Measurements from ENCODE around the gene TRMT61A.

TRMT61A gene

GRCh38 chr14:103533137-103533998 is 4.4 kb downstream of the TRMT61A start:
- Mint-ChIP-seq H3K4me1 (ENCODE audit: low read depth) (peaks cover 26% of the 10 kb centered on the region), H3K36me3 (ENCODE audit: low read depth) (peaks cover 52% of the 10 kb centered on the region), H3K27me3 (no peaks in the 10 kb centered on the region), H3K27ac (no peak overlapping the region), H3K9me3 (no peaks in the 10 kb centered on the region), H3K4me3 (no peak overlapping the region)
- no peak for DNase-seq

- Mint-ChIP-seq H3K9me3 (no peaks in the 10 kb centered on the region), H3K4me3 (no peak overlapping the region), H3K27ac (no peak overlapping the region), H3K4me1 (ENCODE audit: low read depth) (peaks cover 21% of the 10 kb centered on the region), H3K27me3 (no peaks in the 10 kb centered on the region), H3K36me3 (ENCODE audit: low read depth) (peaks cover 51% of the 10 kb centered on the region)
- no peak for DNase-seq
These were observed 5.1 kb downstream of the TRMT61A start for GRCh38 chr14:103533999-103534575.

GRCh38 chr14:103534576-103535061 is 5.6 kb downstream of the TRMT61A start:
- H3K4me1 Mint-ChIP-seq (ENCODE audit: low read depth) = peaks cover 21% of the 10 kb centered on the region

GRCh38 chr14:103535081-103535890 is 6.3 kb downstream of the TRMT61A start:
- peaks cover 41% of the 10 kb centered on the region for H3K36me3 Mint-ChIP-seq (ENCODE audit: low read depth)
- H3K27ac Mint-ChIP-seq = no peak overlapping the region
- no peaks in the 10 kb centered on the region for H3K27me3 Mint-ChIP-seq
- no peak overlapping the region for H3K4me3 Mint-ChIP-seq
- no peaks in the 10 kb centered on the region for H3K9me3 Mint-ChIP-seq
- H3K4me1 Mint-ChIP-seq (ENCODE audit: low read depth) = peaks cover 14% of the 10 kb centered on the region
- no peak for DNase-seq

More at GRCh38 chr14:103534576-103535061, 5.6 kb downstream of the TRMT61A start:
- Mint-ChIP-seq H3K27me3 (no peaks in the 10 kb centered on the region), H3K27ac (no peak overlapping the region), H3K4me3 (no peak overlapping the region), H3K36me3 (ENCODE audit: low read depth) (peaks cover 47% of the 10 kb centered on the region), H3K9me3 (no peaks in the 10 kb centered on the region)
- DNase-seq = no peak

- Mint-ChIP-seq H3K27ac (no peak overlapping the region), H3K27me3 (no peaks in the 10 kb centered on the region), H3K9me3 (no peaks in the 10 kb centered on the region), H3K4me1 (ENCODE audit: low read depth) (peaks cover 7% of the 10 kb centered on the region), H3K4me3 (no peak overlapping the region), H3K36me3 (ENCODE audit: low read depth) (peaks cover 33% of the 10 kb centered on the region)
- DNase-seq = no peak
These were observed 7.0 kb downstream of the TRMT61A start for GRCh38 chr14:103535891-103536565.

GRCh38 chr14:103536693-103537092 is 7.7 kb downstream of the TRMT61A start:
- Mint-ChIP-seq H3K36me3 (ENCODE audit: low read depth) (peaks cover 27% of the 10 kb centered on the region), H3K27ac (peak overlapping the region; percentile 42), H3K4me3 (no peak overlapping the region), H3K4me1 (ENCODE audit: low read depth) (peaks cover under 1% of the 10 kb centered on the region), H3K27me3 (peaks cover under 1% of the 10 kb centered on the region), H3K9me3 (no peaks in the 10 kb centered on the region)
- peak; percentile 35 for DNase-seq

GRCh38 chr14:103537175-103537990 is 8.4 kb downstream of the TRMT61A start:
- no peak overlapping the region for H3K4me3 Mint-ChIP-seq
- peak; percentile 39 for DNase-seq
- no peak overlapping the region for H3K27ac Mint-ChIP-seq
- H3K9me3 Mint-ChIP-seq = no peaks in the 10 kb centered on the region
- H3K27me3 Mint-ChIP-seq = peaks cover 2% of the 10 kb centered on the region
- no peaks in the 10 kb centered on the region for H3K4me1 Mint-ChIP-seq (ENCODE audit: low read depth)
- peaks cover 20% of the 10 kb centered on the region for H3K36me3 Mint-ChIP-seq (ENCODE audit: low read depth)

- H3K9me3 Mint-ChIP-seq = no peaks in the 10 kb centered on the region
- no peaks in the 10 kb centered on the region for H3K4me1 Mint-ChIP-seq (ENCODE audit: low read depth)
- H3K27me3 Mint-ChIP-seq = peaks cover 2% of the 10 kb centered on the region
- H3K36me3 Mint-ChIP-seq (ENCODE audit: low read depth) = peaks cover 18% of the 10 kb centered on the region
- DNase-seq = peak; percentile 43
- no peak overlapping the region for H3K4me3 Mint-ChIP-seq
- H3K27ac Mint-ChIP-seq = no peak overlapping the region
These were observed 9.5 kb downstream of the TRMT61A start for GRCh38 chr14:103538291-103539055.

GRCh38 chr14:103539056-103539825 is 10.2 kb downstream of the TRMT61A start:
- Mint-ChIP-seq H3K4me3 (no peak overlapping the region), H3K27me3 (peaks cover 2% of the 10 kb centered on the region), H3K4me1 (ENCODE audit: low read depth) (no peaks in the 10 kb centered on the region), H3K27ac (peak overlapping the region; percentile 40), H3K9me3 (no peaks in the 10 kb centered on the region), H3K36me3 (ENCODE audit: low read depth) (peaks cover 11% of the 10 kb centered on the region)
- peak; percentile 48 for DNase-seq

- Mint-ChIP-seq H3K9me3 (no peaks in the 10 kb centered on the region), H3K36me3 (ENCODE audit: low read depth) (peaks cover 2% of the 10 kb centered on the region), H3K27me3 (peaks cover 2% of the 10 kb centered on the region), H3K27ac (no peak overlapping the region), H3K4me1 (ENCODE audit: low read depth) (no peaks in the 10 kb centered on the region), H3K4me3 (no peak overlapping the region)
- DNase-seq = peak; percentile 38
These were observed 12.1 kb downstream of the TRMT61A start for GRCh38 chr14:103540821-103541708.

GRCh38 chr14:103541709-103542604 is 13.0 kb downstream of the TRMT61A start:
- Mint-ChIP-seq H3K4me1 (ENCODE audit: low read depth) (peaks cover 2% of the 10 kb centered on the region), H3K4me3 (no peak overlapping the region), H3K27ac (no peak overlapping the region), H3K27me3 (peaks cover 2% of the 10 kb centered on the region), H3K9me3 (no peaks in the 10 kb centered on the region), H3K36me3 (ENCODE audit: low read depth) (no peaks in the 10 kb centered on the region)
- peak; percentile 30 for DNase-seq
